Frontal cortex (tissue), 4 donors: ENCODE measurements around the gene STPG4. TPM values are rescaled to one million over a fixed set of nuclear protein-coding genes. Genes with fewer than 3 reads are reported as not detected.
"Not testable (repeated sequence)": the region's sequence is repeated elsewhere in the genome, so short reads cannot be mapped to it uniquely, and the experiment has no call there.

Experiments
- DNase-seq, 2 donors: peaks; one replicate each; pipeline ENCODE4 v3.0.0; 2012; ENCODE audit warnings: low spot score in 2 of 2
- FAIRE-seq: peaks from 2 replicates; lab custom pipeline; 2012; peaks lifted over from hg19 to GRCh38; lab: Jason Lieb, UNC
- total RNA-seq: library from RNA; depleted of rRNA; stranded (reverse); fragments of >200 nt; gene quantifications from one replicate; pipeline ENCODE4 v1.2.3, GENCODE V29; 2014
- donor health status: control.
- donor health status: control.
- donor health status: control.

Gene STPG4, protein sequence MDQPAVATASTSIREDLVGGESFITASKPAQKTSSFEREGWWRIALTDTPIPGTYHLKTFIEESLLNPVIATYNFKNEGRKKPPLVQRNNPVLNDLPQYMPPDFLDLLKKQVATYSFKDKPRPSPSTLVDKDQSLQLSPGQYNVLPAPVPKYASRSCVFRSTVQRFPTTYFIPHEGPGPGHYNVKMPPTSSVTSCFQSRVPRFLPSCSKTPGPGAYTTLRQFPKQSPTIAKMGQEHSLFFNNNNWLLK
- 0.41 TPM for total RNA-seq

DNA sequence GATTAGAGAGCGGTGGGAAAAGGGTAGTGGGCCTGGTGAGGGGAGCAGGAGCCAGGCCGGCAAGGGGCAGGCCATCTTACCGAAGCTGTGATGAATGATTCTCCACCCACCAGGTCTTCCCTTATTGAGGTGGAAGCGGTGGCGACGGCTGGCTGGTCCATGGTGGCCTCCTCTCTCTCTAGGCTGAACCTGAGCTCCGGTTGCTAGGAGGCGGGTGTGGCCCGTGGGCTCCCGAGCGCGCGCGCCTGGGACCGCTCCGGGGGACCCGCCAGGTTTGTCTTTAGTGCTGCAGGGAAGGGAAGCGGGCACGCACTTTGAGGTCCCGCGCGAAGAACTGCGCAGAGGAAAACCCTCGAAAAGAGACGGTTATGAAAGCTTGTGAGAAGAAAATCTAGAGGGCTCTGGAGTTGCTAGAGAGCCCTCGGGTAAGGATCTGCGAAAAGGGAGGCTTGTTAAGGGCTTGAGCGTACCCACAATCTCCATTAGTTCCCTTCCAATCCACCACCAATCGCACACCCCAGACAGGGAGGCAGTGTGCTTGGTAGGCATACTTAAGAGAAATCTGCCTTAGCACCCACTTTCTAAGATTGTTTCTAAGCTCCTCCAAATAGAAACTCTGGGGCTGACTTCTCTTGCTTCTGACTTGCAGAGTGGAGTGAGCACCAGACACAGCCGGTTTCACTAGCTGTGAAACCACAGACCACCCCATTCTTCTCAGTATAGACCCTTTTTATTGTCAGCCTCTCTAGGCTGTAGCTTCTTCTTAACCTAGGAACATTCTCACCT is at the start of gene STPG4:
TSS of gene STPG4 (minus strand) at position 218 of the 786 bp plus-strand sequence. CDS start at position 161, 57 bp downstream.
- DNase-seq (no peak), FAIRE-seq (no peak)

DNA sequence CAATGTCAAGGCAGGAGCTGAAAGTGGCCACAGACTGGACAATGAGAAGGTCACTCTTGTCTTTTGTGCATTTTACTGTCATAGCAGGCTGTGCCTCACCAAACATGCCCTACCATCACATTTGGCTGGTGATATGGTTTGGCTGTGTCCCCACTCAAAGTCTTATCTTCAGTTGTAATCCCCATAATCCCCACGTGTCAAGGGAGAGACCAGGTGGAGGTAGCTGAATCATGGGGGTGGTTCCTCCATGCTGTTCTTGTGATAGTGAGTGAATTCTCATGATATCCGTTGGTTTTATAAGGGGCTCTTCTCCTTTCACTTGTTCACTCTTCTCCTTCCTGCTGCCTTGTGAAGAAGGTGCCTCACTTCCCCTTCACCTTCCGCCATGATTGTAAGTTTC is 49.6 kb upstream of the STPG4 start:
- DNase-seq (no peak), FAIRE-seq (no peak)

- DNase-seq (no peak), FAIRE-seq (no peak)
These were observed 48.9 kb upstream of the STPG4 start for GRCh38 chr2:47203995-47204394.

DNA sequence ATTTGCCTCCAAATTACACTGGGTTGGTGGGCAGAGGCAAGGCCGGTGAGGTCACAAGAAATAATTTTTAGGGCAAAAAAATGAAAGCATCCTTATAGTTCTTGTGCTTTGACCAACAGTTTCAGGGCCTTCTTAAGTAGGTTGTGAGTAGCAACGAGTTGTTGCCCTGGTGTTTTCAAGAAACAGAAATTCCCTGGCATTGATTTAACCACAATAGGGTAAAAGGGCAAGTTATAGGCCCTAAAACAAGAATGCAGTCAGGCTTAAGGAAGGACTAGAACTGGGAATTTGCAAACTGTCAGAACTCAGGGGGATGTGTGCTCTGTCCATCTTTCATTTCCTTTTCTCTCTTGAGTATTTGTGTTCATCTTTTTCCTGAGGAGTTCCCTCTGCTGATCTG is 46.1 kb upstream of the STPG4 start:
- DNase-seq (no peak), FAIRE-seq (no peak)

DNA sequence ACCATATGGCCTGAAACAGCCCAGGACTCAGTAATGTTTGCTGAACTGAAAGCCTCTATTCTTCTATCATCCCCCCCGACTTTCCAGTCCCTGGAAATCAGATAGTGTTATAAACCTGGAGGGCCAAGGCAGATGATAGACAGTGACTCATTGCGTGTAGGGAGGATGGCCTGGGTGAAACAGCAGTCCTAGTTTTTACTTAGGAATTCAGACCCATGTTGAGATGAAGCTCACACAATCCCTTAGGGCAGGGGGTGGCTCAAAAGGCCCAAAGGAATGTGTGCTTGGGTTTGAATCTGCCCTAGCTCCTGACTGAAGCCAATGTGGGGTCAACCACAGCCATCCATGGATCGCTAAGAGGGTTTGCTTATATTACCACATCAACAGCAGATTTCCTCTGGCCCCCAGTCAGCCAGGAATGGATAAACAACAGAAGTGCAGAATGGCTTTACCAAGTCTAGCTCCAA is 43.9 kb upstream of the STPG4 start:
- DNase-seq (no peak), FAIRE-seq (no peak)

GRCh38 chr2:47196499-47196898 is 41.4 kb upstream of the STPG4 start:
- DNase-seq (no peak), FAIRE-seq (no peak)

- no peak for DNase-seq
- FAIRE-seq, result no peak
These were observed 40.9 kb upstream of the STPG4 start for GRCh38 chr2:47196046-47196445.

DNA sequence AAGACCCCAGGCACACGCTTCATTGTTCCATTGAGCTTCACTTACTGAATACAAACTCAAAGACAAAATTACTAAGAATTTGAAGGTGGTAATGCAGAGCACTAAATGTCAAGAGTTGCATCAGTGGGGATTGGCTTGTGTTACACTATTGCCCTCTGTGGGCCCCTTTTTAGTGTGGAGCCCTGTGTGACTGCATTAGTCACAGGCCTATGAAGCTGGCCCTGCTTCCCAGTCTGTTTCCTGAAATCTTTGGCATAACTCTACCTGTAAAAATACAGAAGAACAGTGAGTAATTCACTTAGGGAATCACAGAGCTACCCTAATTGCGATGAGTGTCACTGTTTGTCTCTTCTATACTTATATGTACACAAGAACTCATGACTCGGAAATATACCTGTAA is 40.0 kb upstream of the STPG4 start:
- DNase-seq (no peak), FAIRE-seq (no peak)

DNA sequence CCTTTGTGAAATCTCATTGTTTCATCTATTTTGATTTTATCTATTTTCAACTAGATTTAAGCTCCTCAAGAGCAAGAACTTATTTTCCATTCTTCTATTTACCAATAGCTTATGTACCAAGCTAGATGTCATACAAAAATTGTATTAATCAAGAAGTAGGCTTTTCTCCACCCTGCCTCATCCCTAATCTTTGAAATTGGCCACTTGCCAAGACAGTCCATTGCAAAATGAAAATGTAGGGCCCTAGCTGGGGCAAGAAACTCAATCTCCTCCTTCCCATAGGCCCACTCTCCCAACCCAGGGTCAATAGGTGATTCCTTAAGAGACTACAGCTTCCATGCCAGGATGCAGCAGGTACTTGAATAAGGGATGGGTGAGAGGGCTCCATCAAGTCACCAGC is 39.3 kb upstream of the STPG4 start:
- no peak for FAIRE-seq
- no peak for DNase-seq

DNA sequence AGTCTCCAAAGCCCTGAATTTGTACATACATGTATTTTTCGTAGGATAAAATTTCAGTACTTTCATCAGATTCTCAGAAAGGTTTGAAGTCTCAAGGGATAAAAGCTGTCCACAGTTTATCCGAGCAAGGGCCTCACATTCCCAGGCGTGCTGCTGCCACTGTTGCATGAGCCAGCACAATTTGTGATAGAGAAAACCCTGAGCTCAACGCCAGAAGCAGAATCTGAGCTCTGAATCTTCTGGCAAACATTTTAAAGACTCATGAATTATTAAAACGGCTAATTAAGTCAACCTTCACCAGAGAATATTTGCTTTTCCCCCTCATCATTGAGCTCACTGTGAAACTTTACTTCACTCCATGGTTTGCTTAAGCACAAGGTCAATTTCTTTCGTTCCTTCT is 38.5 kb upstream of the STPG4 start:
- FAIRE-seq (no peak), DNase-seq (no peak)

GRCh38 chr2:47190188-47190881 is 35.2 kb upstream of the STPG4 start:
- no peak for FAIRE-seq

GRCh38 chr2:47189635-47190034 is 34.5 kb upstream of the STPG4 start:
- FAIRE-seq, result no peak
- DNase-seq, result no peak

More at GRCh38 chr2:47190188-47190881, 35.2 kb upstream of the STPG4 start:
- DNase-seq, result no peak

GRCh38 chr2:47187069-47187468 is 32.0 kb upstream of the STPG4 start:
- FAIRE-seq, result no peak

GRCh38 chr2:47186351-47186750 is 31.2 kb upstream of the STPG4 start:
- DNase-seq (no peak), FAIRE-seq (no peak)

More at GRCh38 chr2:47187069-47187468, 32.0 kb upstream of the STPG4 start:
- DNase-seq, result no peak

DNA sequence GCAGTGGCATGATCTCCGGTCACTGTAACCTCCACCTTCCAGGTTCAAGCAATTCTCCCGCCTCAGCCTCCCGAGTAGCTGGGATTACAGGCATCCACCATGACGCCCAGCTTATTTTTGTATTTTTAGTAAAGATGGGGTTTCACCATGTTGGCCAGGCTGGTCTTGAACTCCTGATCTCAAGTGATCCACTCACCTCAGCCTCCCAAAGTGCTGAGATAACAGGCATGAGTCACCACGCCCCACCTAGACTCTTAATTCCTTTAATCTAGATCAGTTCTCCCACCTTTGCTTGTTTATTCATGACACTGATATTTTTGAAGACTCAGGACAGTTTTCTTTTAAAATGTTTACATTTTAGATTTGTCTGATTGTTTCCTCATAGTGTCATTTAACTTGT is 30.0 kb upstream of the STPG4 start:
- not testable (repeated sequence) for FAIRE-seq, DNase-seq

- DNase-seq, result no peak
These were observed 26.1 kb upstream of the STPG4 start for GRCh38 chr2:47181176-47181575.

GRCh38 chr2:47180531-47180930 is 25.4 kb upstream of the STPG4 start:
- FAIRE-seq (no peak), DNase-seq (no peak)

More at GRCh38 chr2:47181176-47181575, 26.1 kb upstream of the STPG4 start:
- no peak for FAIRE-seq

- FAIRE-seq (no peak), DNase-seq (no peak)
These were observed 24.3 kb upstream of the STPG4 start for GRCh38 chr2:47179388-47179787.

DNA sequence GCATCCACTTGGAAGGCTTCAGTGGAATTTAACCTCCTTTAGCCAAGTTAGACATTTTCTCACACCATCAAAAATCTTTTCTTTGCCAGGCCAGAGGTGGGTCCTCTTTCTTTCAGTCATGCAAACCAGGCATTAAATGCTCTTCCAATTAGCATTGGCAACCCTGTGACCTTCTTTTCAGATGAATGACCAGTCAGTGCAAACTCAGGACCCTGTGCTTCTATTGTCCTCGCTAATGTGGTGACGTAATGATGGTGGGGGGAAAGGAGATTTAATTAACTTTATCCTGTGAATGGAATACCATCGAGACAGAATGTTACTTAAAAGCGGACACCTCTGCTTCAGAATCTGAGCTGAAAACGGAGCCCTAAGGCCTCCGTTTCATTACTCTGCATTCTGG is 23.2 kb upstream of the STPG4 start:
- FAIRE-seq, result no peak

GRCh38 chr2:47177043-47177565 is 22.0 kb upstream of the STPG4 start:
- DNase-seq (no peak), FAIRE-seq (no peak)

More for the DNA sequence above, 23.2 kb upstream of the STPG4 start:
- DNase-seq, result no peak
